GM18517 (cell line): Measurements from ENCODE around the gene KAT2B.

Experiments used
- ATAC-seq: cut with Tn5 transposase; IDR thresholded peaks from one replicate; pipeline ENCODE4 v1.9.1; 2021; ENCODE audit warnings: mild to moderate bottlenecking, moderate library complexity; ENCODE audit not compliant: unreplicated experiment

KAT2B gene

GRCh38 chr3:20141316-20141715 is 101.1 kb downstream of the KAT2B start:
- no peak for ATAC-seq

DNA sequence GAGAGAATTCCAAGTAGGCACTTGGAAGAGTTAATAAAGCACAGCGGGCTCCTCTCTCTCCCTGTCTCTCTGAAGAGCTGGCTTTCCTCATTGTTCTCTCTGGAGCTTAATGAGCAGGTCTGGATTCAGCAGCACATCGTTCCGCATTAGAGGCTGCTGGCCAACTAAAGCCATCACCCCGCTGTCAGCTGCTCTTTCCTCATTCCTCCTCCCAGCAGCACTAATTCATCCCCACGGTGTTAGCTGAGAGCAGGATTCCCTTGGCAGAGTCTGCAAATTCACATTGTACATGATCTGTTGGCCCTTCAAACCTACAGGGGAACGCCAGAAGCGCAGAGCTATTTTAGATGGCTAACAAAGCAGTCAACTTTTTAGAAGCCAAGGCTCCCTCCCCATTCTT is 101.6 kb downstream of the KAT2B start:
- no peak for ATAC-seq

DNA sequence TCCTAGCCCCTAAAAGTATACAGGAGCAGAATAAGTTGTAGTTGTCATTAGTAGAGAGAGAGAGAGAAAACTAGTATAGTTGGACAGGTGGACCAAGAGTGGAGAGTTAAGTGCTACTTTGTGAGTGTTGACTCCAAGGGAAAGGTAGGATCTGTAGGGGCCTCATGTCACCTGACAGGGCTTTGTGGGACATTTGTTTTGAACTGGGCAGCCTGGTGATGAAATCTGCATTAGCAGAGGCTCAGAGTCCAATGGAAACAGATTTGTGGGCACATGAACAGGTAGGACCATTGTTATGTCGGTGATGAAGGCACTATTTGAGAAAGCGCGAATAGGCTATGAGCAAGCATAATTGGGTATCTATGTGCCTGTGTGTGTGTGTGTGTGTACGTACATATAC is 102.3 kb downstream of the KAT2B start:
- ATAC-seq = no peak

DNA sequence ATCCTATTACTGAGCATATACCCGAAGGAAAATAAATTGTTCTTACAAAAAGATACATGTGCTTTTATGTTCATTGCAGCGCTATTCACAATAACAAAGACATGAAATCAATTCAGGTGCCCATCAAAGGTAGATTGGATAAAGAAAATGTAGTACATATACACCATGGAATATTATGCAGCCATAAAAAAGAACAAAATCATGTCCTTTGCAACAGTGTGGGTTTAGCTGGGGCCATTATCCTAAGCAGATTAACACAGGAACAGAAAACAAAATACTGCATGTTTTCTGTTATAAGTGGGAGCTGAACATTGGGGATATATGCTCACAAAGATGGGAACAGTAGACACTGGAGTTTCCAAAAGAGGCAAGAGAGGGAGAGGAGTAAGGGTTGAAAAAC is 103.3 kb downstream of the KAT2B start:
- ATAC-seq = no peak

DNA sequence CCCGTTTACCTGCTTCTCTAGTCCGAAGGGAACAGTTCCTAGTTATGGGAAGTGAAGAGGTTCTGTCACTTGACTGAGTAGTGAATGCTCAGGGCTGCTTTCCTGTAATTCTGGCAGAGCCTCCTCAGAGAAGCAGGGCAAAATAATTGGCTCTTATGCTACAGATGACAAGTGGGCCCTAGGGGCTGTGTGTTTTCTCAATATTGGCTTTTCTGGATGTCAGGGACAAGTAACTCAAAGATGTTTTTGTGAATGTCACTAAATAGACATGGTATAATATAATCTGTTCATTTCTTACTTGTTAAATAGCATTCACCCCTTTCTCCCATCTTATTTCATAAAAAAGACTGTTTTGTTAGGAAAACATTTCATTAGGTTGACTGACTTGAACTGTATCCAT is 105.6 kb downstream of the KAT2B start:
- ATAC-seq = no peak

GRCh38 chr3:20146301-20146700 is 106.1 kb downstream of the KAT2B start:
- ATAC-seq = no peak

DNA sequence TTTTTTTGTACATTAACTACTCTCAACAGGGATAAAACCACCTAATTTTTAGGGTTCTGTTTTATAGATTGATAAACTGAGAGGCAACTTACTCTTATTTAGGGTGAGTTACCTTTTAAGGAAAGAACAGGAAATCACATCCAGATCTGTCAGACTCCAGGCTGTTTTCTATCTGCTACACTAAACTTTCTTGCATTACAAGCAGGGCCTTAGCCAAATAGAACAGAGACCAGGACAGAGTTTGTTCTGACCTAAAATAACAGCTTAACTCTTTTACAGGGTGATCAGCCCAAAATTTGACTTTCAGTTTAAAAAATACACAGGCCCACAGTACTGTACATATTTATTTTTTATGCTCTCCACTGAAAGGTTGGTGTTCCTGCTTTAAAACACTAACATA is 107.1 kb downstream of the KAT2B start:
- ATAC-seq = no peak

DNA sequence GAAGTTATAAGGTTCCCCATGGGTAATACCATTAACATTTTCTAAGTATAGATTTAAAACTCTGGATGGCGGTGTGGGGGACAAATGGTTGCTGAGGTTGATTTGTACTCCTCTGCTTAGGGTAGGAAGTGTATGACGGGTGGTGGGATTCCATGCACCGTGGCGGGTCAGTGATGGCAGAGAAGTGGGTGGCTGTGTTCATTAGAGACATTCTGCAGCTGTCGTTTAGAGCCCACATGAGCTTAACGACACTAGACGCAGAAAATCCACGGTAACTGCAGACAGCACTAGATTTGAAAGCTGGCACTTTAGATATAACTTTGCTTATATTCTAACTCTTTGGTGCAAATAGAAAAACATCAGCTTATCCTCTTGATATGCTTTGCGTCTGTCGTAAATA is 108.2 kb downstream of the KAT2B start:
- no peak for ATAC-seq

GRCh38 chr3:20154078-20154477 is 113.8 kb downstream of the KAT2B start:
- no peak for ATAC-seq

DNA sequence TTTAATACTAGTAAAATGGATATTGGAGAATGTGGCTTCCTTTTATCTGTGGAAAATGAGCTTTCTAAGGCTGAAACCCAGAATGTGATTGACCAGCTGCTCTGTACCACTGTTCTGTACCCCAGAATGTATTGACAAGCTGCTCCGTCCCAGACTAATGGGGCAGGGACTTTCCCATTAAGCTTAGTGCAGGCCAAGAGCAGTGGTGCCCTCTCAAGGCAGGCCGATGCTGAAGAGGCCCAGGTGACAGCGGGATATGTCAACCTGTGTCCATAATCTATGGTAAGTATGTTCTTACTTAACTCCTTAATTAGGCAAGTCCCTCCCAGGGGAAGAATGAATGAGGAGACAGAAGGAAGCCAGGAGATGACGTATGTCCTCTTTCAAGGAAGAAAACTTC is 114.7 kb downstream of the KAT2B start:
- no peak for ATAC-seq

GRCh38 chr3:20160230-20160629 is 120.0 kb downstream of the KAT2B start:
- no peak for ATAC-seq

DNA sequence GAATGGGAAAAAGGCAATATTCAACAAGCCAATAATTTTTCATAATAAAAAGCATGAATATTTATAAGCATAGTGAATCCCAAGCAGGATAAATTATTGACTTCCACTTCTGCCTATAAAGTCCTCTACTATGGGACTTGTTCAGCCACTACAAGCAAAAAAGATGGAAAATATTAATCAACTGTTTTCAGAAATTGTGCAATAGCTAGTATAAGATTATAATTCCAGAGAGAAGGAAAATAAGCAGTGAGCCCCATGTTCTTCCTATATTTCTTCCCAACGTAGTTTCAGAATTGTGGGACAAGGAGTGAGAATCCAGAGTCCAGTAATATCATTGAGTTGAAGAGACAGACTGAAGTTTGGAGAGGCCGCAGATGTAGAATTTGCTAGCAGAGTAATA is 121.5 kb downstream of the KAT2B start:
- ATAC-seq = no peak

DNA sequence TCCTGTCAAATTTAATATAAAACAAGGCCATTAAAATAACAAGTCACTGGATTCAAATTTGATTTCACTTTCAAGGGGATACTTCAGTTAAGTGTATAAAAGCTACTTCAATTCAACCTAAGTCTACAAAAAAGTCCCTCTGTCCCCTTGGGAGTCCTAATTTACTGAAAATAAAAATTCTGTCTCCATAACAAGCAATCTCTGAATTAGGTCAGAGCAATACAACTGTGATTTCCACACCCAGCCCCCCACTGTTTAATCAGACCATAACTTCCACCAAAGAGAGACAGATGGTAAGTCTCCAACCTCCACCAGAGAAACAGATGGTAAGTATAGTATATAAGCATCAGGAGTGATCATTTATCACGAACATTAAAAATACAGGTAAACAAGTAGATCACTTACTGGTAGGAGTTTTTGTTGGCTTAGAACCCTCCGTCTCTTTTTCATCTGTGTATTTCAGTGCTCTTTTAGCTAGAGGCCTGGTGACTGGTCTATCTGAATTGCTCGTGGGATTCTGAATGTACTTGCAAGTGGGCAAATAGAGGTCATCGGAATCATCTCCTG is 133.7 kb downstream of the KAT2B start:
- ATAC-seq = no peak

DNA sequence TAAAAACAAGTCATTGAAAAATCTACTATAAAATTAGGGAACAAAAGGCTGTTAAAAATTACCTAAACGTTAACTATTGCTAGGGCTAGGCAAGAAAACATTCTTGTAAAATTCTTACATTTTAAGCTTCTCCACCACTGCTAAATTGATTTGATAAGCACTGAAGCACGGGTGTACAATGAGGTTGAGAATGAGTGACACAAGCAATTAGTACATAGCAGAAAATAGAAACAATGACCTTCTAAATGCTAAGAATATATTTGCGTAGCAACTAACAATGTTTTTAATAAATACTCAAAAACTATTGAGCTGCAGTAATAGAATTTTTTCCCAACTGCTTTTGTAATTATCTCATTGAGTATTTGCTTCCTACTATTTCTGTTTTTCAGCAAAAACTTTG is 141.0 kb downstream of the KAT2B start:
- ATAC-seq = no peak

GRCh38 chr3:20182206-20182605 is 142.0 kb downstream of the KAT2B start:
- no peak for ATAC-seq

DNA sequence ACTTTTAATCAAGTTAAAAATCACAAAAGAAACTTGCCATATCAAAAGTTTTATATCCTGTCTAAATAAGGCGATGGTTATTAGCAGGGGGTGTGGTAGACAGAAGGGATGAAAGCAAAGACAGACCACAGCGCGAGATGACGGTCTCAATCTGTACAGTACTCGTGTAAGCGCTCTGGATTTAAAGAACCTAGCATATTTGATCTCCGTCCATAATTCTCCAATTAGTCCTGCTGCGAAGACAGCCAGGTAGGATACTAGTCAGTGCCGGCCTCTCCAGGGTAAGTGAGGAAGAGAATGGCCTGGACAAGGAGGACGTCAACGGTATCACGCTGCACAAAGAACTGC is 145.1 kb downstream of the KAT2B start:
- no peak for ATAC-seq

DNA sequence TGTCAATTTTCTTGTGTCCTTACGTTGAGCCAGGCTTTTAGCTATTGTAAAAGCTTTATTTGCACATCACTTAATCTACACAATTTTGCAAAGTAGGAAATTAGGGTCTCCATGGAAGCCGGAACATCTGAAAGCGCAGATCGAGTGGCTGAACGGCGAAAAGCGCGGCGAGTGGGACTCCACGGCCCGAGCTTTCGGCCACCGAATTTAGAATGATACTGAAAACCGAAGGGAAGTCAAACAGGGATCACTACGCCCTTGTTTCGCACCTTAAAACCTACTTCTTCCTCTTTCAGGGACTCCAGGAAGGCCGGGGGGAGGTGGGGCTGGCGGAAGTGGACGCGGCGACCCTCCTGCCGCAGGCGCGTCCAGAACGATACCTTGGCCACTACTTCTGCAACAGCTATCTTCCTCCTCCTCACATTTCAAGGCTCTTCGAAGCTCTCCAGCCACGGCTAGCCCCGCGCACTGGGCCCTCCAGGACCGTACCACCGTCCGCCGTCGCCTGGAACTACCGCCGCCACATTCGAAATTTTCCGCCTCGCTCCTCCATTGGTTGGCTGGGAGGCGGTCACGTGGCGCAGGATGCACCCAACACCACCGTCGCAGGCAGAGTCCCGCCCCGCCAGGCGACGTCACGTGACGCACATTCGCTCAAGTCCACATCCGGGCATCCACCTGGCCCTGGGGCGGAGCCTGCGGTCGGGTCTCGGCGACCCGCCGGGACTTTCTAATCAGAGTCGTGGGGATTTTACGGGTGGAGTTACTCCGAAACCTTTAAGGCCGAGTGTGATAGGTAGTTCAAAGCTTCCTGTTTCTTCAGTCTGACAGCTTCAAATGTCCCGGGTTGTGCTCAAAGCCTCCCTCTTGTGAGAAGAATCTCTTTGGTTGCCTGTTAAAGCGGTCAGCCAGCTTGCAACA is 145.7 kb downstream of the KAT2B start, which contains the start of gene SGO1:
SGO1 (minus strand) TSS at position 528 of the 921 bp plus-strand sequence. CDS start 2,179 bp downstream, outside the sequence.
- ATAC-seq = peak; percentile 89

- peak; percentile 8 for ATAC-seq
Measured at GRCh38 chr3:20186600-20187004, 146.4 kb downstream of the KAT2B start.

DNA sequence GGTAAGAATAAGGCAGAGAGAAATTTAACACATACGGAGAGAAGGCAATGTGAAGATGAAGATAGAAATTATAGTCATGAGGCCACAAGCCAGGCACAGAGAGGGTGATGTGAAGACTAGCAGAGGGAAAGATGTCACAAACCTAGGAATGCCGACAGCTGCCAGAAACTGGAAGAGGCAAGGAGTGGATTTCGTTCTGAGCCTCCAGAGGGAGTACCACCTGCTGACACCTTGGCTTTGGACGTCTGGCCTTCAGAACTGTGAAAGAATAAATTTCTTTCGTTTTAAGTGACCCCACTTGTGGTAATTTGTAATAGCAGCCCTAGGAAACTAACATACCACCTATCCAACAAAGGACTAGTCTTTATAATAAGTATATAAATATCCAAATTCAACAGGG is 150.7 kb downstream of the KAT2B start:
- no peak for ATAC-seq

DNA sequence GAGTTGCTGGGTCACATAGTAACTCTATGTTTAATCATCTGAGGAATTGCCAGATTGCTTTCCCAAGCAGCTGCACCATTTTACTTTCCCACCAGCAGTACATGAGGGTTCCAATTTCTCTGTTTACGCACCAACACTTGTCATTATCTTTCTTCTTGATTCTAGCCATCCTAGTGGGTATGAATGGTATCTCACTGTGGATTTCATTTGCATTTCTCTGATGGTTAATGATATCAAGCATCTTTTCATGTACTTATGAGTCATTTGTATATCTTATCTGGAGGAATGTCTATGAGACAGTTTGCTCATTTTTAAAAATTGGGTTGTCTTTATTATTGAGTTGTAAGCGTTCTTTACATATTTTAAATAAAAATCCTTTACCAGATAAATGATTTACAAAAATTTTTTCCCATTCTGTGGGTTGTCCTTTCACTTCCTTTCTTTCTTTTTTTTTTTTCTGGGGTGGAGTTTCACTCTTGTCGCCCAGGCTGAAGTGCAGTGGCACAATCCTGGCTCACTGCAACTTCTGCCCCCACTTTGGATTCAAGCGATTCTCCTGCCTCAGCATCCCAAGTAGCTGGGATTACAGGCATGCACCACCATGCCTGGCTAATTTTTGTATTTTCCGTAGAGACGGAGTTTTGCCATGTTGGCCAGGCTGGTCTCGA is 154.7 kb downstream of the KAT2B start:
- peak; percentile 56 for ATAC-seq

DNA sequence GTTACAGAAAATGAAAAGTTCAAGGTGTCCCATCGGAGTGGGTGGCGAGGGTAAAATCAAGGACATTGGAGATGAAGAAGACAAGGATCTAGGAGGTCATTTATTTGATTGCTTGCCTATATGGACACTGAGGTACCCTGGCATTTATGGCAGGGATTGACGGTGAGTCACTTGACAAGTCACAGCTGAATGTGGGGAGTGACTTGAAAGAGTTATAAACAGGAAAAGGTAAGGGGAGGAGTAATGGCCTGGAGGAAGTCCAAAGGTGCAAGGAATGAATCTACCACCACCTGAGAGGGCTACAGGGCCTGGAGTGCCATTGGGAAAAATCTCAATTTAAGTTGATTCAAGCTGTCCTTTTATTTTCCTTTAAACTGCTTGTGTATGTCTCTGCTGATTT is 157.5 kb downstream of the KAT2B start:
- no peak for ATAC-seq

DNA sequence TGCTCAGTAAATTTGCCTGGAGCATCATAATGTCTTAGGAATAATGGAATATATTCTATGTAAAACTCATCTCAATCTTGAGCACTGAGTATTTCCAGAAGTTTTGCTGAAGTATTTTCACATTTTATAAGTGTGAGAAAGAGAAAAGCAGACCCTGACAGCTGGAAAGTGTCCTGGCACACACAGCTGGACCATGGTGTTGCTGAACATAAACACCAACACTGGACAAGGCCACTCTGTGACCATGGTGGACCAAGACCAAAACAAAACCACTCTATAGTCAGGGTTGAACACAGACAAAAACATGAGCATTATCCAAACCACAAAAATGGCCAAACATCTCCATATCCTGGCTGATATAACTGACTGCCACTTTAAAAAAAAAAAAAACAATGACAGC is 160.9 kb downstream of the KAT2B start:
- ATAC-seq = no peak
